Stimulated activated CD4-positive, alpha-beta T cell treated with anti-CD3 and anti-CD28 coated beads, Interleukin-1b, Interleukin-23, amount 100 ng/mL, for 48 hours (primary cell): ENCODE data around the gene TAC3.
"Not testable (repeated sequence)": the region's sequence is repeated elsewhere in the genome, so short reads cannot be mapped to it uniquely, and the experiment has no call there.

Experiments
- DNase-seq: peaks from one replicate; pipeline ENCODE4 v3.0.0-alpha.2; 2020

TAC3 gene

DNA sequence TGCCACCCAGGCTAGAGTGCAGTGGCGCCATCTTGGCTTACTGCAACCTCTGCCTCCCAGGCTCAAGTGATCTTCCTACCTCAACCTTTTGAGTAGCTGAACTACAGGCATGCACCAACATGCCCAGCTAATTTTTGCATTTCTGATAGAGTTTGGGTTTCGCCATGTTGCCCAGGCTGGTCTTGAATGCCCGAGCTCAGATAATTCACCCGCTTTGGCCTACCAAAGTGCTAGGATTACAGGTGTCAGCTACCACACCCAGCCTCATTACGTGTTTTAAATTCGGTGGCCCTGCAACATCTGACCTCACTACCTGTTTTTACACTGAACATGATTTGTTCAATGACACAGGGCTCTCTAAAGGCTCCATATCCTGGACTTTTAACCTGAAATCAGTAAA is 36.1 kb downstream of the TAC3 start:
- DNase-seq, result no peak

DNA sequence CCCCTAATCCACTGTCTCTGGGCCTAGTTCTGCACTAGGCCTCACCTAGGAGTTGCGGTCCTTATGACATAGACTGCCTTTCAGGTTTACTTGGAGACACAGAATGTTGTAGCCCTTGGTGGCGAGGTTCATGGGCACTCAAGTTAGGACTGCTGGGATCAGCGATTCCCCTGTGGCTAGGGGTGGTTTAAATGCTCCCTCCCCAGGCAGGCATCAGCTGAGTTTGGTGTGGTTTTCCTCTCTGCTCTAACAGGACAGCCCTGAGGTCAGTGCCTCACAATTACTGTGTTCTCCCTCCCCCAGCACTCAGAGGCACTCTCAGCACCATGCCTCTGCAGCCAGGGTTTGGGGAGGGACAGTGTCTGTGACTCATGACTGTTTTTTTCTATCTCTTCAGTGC is 36.7 kb downstream of the TAC3 start:
- DNase-seq, result no peak

DNA sequence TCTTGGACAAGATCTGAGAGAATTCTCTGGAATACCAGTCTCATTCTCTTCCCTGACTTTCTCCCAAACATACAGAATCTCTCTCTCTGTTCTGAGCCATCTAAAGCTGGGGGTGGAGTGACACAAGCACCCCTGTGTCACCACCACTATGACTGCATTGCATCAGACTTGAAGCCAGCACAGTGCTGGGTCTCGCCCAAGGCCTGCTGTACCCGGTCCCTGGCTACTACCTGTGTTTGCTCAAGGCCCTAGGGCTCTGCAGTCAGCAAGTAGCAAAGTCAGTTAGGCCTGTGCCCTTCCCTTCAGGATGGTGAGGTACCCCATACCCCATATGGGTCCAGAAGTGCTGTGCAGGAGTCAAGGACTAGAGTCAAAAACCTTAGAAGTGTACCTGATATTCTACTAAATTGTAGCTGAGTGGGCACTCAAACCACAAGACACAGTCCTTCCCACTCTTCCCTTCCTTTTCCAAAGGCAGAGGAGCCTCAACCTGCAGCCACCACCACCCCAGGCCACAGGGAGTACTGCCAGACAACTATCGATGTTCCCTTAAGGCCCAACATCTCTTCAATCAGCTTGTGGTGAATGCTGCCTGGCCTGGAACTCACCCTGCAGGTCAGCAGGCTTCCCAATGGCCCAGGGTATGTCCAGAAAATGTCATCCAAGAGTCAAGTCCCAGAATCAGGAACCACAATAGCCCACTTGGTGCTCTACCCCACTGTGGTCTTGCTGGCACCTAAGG is 37.8 kb downstream of the TAC3 start:
- no peak for DNase-seq

DNA sequence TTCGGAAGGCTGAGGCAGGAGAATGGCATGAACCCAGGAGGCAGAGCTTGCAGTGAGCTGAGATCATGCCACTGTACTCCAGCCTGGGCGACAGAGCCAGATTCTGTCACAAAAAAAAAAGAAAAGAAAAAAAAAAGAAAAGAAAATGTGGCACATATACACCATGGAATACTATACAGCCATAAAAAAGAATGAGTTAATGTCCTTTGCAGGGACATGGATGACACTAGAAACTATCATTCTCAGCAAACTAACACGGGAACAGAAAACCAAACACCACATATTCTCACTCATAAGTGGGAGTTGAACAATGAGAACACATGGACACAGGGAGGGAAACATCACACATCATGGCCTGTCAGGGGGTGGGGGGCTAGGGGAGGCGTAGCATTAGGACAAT is 39.0 kb downstream of the TAC3 start:
- not testable (repeated sequence) for DNase-seq

DNA sequence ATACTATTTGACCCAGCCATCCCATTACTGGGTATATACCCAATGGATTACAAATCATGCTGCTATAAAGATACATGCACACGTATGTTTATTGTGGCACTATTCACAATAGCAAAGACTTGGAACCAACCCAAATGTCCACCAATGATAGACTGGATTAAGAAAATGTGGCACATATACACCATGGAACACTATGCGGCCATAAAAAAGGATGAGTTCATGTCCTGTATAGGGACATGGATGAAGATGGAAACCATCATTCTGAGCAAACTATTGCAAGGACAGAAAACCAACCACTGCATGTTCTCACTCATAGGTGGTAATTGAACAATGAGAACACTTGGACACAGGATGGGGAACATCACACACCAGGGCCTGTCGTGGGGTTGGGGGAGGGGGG is 42.1 kb downstream of the TAC3 start:
- not testable (repeated sequence) for DNase-seq

DNA sequence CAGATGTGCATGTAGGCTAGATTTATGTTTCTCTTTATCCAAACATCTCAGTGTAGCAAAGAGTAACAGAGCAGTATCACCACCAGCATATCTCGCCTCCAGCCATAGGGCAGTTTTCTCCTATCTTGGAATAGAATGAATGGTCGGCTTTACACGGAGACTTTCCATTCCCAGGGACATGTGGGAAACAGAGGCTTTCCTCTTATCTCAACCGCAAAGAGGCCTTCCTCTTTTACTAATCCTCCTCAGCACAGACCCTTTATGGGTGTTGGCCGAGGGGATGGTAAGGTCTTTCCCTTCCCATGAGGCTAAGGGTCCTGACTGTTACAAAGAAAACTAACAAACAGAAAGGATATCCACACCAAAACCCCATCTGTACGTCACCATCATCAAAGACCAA is 47.4 kb downstream of the TAC3 start:
- DNase-seq, result not testable (repeated sequence)

- DNase-seq, result not testable (repeated sequence)
These were observed 50.2 kb downstream of the TAC3 start for GRCh38 chr12:56965997-56966642.

- DNase-seq, result not testable (repeated sequence)
These were observed 51.2 kb downstream of the TAC3 start for GRCh38 chr12:56965124-56965523.

- not testable (repeated sequence) for DNase-seq
These were observed 52.8 kb downstream of the TAC3 start for GRCh38 chr12:56963557-56963956.

- DNase-seq, result not testable (repeated sequence)
These were observed 54.1 kb downstream of the TAC3 start for GRCh38 chr12:56962247-56962646.
